ENCODE measurements around the gene DMD. TPM values are rescaled to one million over a fixed set of nuclear protein-coding genes. Genes with fewer than 3 reads are reported as not detected.

The DMD gene
- total and polyA plus RNA-seq, 9 donors, result 14.0 to 70.5 (median 37.6) TPM

DNA sequence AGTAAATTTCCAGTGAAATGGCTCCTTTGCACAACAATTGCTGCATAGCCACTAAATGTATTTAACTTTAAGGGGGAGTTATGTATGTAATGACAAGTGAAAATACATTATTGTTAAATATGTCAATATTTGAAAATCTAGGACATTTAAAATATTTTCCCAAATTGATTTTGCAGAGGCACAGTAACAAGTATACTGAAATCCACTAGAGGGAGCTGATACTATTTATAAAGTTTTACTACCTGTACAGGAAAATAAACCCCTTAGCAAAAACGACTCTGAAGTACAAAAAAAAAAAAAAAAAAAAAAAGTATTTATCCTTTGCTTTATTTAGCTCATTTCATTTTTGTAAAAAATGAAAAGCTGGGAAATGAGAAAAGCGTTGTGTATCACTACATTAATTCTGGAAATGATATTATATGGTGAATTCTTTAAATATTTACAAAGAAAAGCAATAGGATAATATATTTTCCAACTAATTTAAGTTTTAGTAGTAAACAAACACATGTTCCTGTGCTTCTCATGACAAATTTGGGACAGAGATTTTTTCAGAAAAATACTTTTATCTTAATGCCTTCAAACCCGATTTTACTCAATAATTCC is 727.7 kb downstream of the DMD start:
- no peaks in the 10 kb centered on the region for H3K4me1 ChIP-seq (ENCODE audit: insufficient read depth)
- no peak overlapping the region for H3K27ac ChIP-seq
- no peak overlapping the region for H3K4me3 ChIP-seq
- no peak for DNase-seq
- no peaks in the 10 kb centered on the region for H3K27me3 ChIP-seq
- no peaks in the 10 kb centered on the region for H3K9me3 ChIP-seq
- H3K36me3 ChIP-seq, result no peaks in the 10 kb centered on the region
- intact Hi-C loops (cut with DNase I), result no loop called here
- 29 to 35% (median 31%) methylated on average over 3 of the region's 3 CpGs for WGBS, 3 donors
- TF ChIP-seq EP300 (IDR thresholded peaks at IDR 0.05), result no peak
- TF ChIP-seq POLR2A (IDR thresholded peaks at IDR 0.05), result no peak
- TF ChIP-seq, protein P1, sequence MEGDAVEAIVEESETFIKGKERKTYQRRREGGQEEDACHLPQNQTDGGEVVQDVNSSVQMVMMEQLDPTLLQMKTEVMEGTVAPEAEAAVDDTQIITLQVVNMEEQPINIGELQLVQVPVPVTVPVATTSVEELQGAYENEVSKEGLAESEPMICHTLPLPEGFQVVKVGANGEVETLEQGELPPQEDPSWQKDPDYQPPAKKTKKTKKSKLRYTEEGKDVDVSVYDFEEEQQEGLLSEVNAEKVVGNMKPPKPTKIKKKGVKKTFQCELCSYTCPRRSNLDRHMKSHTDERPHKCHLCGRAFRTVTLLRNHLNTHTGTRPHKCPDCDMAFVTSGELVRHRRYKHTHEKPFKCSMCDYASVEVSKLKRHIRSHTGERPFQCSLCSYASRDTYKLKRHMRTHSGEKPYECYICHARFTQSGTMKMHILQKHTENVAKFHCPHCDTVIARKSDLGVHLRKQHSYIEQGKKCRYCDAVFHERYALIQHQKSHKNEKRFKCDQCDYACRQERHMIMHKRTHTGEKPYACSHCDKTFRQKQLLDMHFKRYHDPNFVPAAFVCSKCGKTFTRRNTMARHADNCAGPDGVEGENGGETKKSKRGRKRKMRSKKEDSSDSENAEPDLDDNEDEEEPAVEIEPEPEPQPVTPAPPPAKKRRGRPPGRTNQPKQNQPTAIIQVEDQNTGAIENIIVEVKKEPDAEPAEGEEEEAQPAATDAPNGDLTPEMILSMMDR (IDR thresholded peaks at IDR 0.05), result no peak

DNA sequence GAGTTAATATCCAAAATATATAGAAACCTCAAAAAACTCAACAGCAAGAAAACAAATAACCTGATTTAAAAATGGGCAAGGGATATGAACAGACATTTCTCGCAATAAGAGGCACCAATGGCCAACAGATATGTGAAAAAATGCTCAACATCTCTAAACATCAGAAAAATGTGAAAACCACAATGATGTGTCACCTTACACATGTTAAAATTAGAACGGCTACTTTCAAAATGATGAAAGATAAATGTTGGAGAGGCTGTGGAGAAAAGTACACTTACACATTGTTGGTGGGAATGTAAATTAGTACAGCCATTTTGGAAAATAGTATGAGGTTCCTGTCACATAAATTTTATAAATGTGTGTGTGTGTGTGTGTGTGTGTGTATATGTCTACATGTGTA is 731.3 kb downstream of the DMD start:
- H3K4me3 ChIP-seq, result no peak overlapping the region
- no peaks in the 10 kb centered on the region for H3K4me1 ChIP-seq (ENCODE audit: insufficient read depth)
- H3K36me3 ChIP-seq, result no peaks in the 10 kb centered on the region
- 78 to 83% (median 83%) methylated on average over 2 of the region's 2 CpGs for WGBS, 3 donors
- no peaks in the 10 kb centered on the region for H3K27me3 ChIP-seq
- intact Hi-C loops (cut with DNase I), result no loop called here
- H3K9me3 ChIP-seq, result no peaks in the 10 kb centered on the region
- no peak for DNase-seq
- no peak overlapping the region for H3K27ac ChIP-seq
- TF ChIP-seq EP300 (IDR thresholded peaks at IDR 0.05) (no peak), POLR2A (IDR thresholded peaks at IDR 0.05) (no peak)
- TF ChIP-seq, protein P1 (IDR thresholded peaks at IDR 0.05), result no peak

DNA sequence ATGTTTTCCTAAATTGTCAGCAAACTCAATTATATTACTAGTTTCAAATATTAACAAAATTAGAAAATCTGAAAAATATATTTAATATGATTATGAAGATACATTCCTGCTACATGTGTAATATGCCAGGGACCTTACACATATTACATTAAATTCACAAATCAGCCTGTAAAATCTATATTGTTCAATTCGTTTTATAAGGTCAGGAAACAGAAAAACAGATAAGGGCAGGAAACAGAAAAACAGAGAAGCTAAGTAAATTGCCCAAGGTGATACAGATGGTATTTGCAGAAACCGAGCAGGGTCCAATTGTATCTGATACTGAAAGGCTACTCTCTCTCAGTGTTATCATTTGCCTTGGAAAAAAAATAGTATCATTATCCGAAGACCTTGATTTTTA is 739.0 kb downstream of the DMD start:
- Histone ChIP-seq H3K36me3 (no peaks in the 10 kb centered on the region), H3K27ac (no peak overlapping the region), H3K9me3 (no peaks in the 10 kb centered on the region), H3K4me3 (no peak overlapping the region), H3K4me1 (ENCODE audit: insufficient read depth) (no peaks in the 10 kb centered on the region), H3K27me3 (no peaks in the 10 kb centered on the region)
- no peak for DNase-seq
- no peak for TF ChIP-seq POLR2A (IDR thresholded peaks at IDR 0.05)
- intact Hi-C loops (cut with DNase I), result no loop called here
- 57 to 72% (median 66%) methylated on average over 3 of the region's 3 CpGs for WGBS, 3 donors

DNA sequence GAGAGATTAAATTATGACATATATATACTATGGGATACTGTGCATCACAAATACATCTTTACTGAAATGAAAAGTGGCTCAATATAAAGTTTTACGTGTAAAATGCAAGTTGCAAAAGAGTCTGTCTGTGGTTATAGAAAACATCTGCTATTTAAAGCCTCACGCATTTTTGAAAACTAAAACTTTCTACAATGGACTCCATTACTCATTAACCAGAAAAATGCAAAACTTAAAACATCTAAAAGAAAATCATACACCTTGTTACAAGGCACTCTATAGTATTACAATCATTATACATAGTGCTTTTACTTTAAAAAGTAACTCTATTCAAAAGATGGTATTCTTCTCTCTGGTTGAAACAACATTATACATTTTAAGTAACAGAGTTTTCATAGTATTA is 755.6 kb downstream of the DMD start:
- Histone ChIP-seq H3K27me3 (no peaks in the 10 kb centered on the region), H3K36me3 (no peaks in the 10 kb centered on the region), H3K4me3 (no peak overlapping the region), H3K4me1 (ENCODE audit: insufficient read depth) (no peaks in the 10 kb centered on the region), H3K27ac (no peak overlapping the region), H3K9me3 (no peaks in the 10 kb centered on the region)
- intact Hi-C loops (cut with DNase I), result no loop called here
- DNase-seq, result no peak
- WGBS, 3 donors, result 67 to 79% (median 77%) methylated on average over 2 of the region's 2 CpGs
- no peak for TF ChIP-seq POLR2A (IDR thresholded peaks at IDR 0.05)
- TF ChIP-seq, protein P1 (IDR thresholded peaks at IDR 0.05), result no peak
- TF ChIP-seq EP300 (IDR thresholded peaks at IDR 0.05), result no peak

DNA sequence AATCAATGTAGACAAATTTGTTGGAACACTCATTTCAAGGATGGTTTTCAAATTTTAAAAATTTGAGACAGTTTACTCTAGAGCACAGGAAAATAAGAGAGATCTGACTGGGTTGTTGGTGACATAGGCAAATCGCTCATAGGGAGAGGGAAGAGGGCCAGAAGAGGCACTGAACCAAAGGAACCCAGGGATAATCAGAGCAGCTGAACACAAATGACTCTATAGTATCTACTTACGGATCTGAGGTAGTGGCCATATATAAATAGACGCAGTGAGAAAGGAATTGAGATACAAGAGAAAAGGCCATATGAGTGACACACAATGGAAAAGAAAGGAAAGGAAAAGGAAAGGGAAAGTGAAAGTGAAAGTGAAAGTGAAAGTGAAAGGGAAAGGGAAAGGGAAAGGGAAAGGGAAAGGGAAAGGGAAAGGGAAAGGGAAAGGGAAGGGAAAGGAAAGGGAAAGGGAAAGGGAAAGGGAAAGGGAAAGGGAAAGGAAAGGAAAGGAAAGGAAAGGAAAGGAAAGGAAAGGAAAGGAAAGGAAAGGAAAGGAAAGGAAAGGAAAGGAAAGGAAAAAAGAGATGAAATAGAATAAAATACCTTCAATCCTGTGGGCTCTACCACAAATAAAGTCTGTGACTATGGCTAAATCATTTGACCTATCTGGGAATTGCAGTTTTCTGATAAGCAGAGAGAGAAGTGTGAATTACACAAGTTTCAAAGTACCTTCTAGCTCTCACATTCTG is 759.2 kb downstream of the DMD start:
- no peak for DNase-seq
- Histone ChIP-seq H3K27ac (no peak overlapping the region), H3K4me1 (ENCODE audit: insufficient read depth) (no peaks in the 10 kb centered on the region), H3K4me3 (no peak overlapping the region), H3K9me3 (no peaks in the 10 kb centered on the region), H3K27me3 (no peaks in the 10 kb centered on the region), H3K36me3 (no peaks in the 10 kb centered on the region)
- WGBS, 3 donors, result 78 to 86% (median 80%) methylated on average over 3 of the region's 3 CpGs
- TF ChIP-seq, protein P1 (IDR thresholded peaks at IDR 0.05), result no peak
- TF ChIP-seq EP300 (IDR thresholded peaks at IDR 0.05) (no peak), POLR2A (IDR thresholded peaks at IDR 0.05) (no peak)
- intact Hi-C loops (cut with DNase I), result no loop called here

Data from ovary (tissue), 9 donors.